Astrocyte (in vitro differentiated cells and primary cell): ENCODE results near the gene DVL3. TPM values are rescaled to one million over a fixed set of nuclear protein-coding genes. Genes with fewer than 3 reads are reported as not detected.
A peak's percentile ranks its signal among the peaks of the same experiment; 100 is the strongest.

Experiments
- DNase-seq: peaks from one replicate; pipeline ENCODE4 v3.0.0-alpha.2; 2010; ENCODE audit warnings: low read depth
- FAIRE-seq: peaks from 2 replicates; lab custom pipeline; 2011; peaks lifted over from hg19 to GRCh38; lab: Jason Lieb, UNC
- H2AFZ ChIP-seq: 2 replicates; pipeline ENCODE4 v1.6.0; 2012; ENCODE audit warnings: low read depth, low read length, inconsistent platforms
- H3K27ac ChIP-seq: 2 replicates; pipeline ENCODE4 v1.5.1; 2011; ENCODE audit warnings: low read depth, low read length, inconsistent platforms
- H3K27me3 ChIP-seq: 2 replicates; pipeline ENCODE4 v1.6.0; 2011; ENCODE audit warnings: low read length, inconsistent platforms; ENCODE audit not compliant: insufficient read depth
- H3K36me3 ChIP-seq: 2 replicates; pipeline ENCODE4 v1.5.1; 2011; ENCODE audit warnings: low read length, inconsistent platforms; ENCODE audit not compliant: insufficient read depth
- H3K4me1 ChIP-seq: 2 replicates; pipeline ENCODE4 v1.5.1; 2011; ENCODE audit warnings: low read length, inconsistent platforms; ENCODE audit not compliant: insufficient read depth
- H3K4me2 ChIP-seq: 2 replicates; pipeline ENCODE4 v1.6.0; 2012; ENCODE audit warnings: low read length, inconsistent platforms
- H3K4me3 ChIP-seq: 2 replicates; pipeline ENCODE4 v1.5.1; 2011; ENCODE audit warnings: low read depth, mild to moderate bottlenecking, low read length, inconsistent platforms; ENCODE audit not compliant: insufficient read depth
- H3K79me2 ChIP-seq: 2 replicates; pipeline ENCODE4 v1.6.0; 2012; ENCODE audit warnings: mild to moderate bottlenecking, low read length, inconsistent platforms; ENCODE audit not compliant: insufficient read depth
- H3K9ac ChIP-seq: 2 replicates; pipeline ENCODE4 v1.6.0; 2012; ENCODE audit warnings: mild to moderate bottlenecking, low read length, inconsistent platforms
- H3K9me3 ChIP-seq: 2 replicates; pipeline ENCODE4 v1.5.1; 2012; ENCODE audit warnings: low read depth, mild to moderate bottlenecking, low read length, inconsistent platforms; ENCODE audit not compliant: insufficient read depth
- H4K20me1 ChIP-seq: 2 replicates; pipeline ENCODE4 v1.6.0; 2012; ENCODE audit warnings: low read length, inconsistent platforms; ENCODE audit not compliant: insufficient read depth
- H3K27ac Mint-ChIP-seq: one replicate; pipeline ENCODE4 v1.8.0; 2021; ENCODE audit warnings: mild to moderate bottlenecking, mixed read lengths; ENCODE audit not compliant: unreplicated experiment
- H3K27me3 Mint-ChIP-seq: one replicate; pipeline ENCODE4 v1.8.0; 2021; ENCODE audit warnings: low read depth, mixed read lengths; ENCODE audit not compliant: unreplicated experiment
- H3K36me3 Mint-ChIP-seq: one replicate; pipeline ENCODE4 v1.8.0; 2021; ENCODE audit warnings: low read depth, mixed read lengths; ENCODE audit not compliant: unreplicated experiment
- H3K4me1 Mint-ChIP-seq: one replicate; pipeline ENCODE4 v1.8.0; 2021; ENCODE audit warnings: low read depth, mixed read lengths; ENCODE audit not compliant: unreplicated experiment
- H3K4me3 Mint-ChIP-seq: one replicate; pipeline ENCODE4 v1.8.0; 2021; ENCODE audit warnings: mild to moderate bottlenecking, moderate library complexity, mixed read lengths; ENCODE audit not compliant: unreplicated experiment
- H3K9me3 Mint-ChIP-seq: one replicate; pipeline ENCODE4 v1.8.0; 2021; ENCODE audit warnings: mild to moderate bottlenecking, mixed read lengths; ENCODE audit not compliant: unreplicated experiment
- CTCF ChIP-seq: IDR thresholded peaks from 2 replicates; pipeline ENCODE4 v1.5.1; 2011; ENCODE audit warnings: low read depth, mild to moderate bottlenecking, inconsistent platforms, low read length, moderate library complexity; ENCODE audit not compliant: insufficient read depth
- EZH2 ChIP-seq: IDR thresholded peaks from 2 replicates; pipeline ENCODE4 v1.6.1; 2012; ENCODE audit warnings: mild to moderate bottlenecking, low read length, inconsistent platforms; ENCODE audit not compliant: insufficient read depth
- total RNA-seq: library from RNA; stranded (reverse); gene quantifications from 2 replicates; pipeline ENCODE4 v1.2.1, GENCODE V29; 2021

Gene DVL3
- total RNA-seq, 1 donor from 2014 or later, result 110 TPM

GRCh38 chr3:184186184-184186901 lies 31.2 kb downstream of the DVL3 start, which contains the start of gene ABCF3:
Gene ABCF3 (plus strand): TSS chr3:184186199. CDS start chr3:184186208, 9 bp downstream.
- Histone ChIP-seq H3K79me2 (peaks cover 60% of the 10 kb centered on the region), H4K20me1 (peaks cover 73% of the 10 kb centered on the region), H3K9me3 (no peaks in the 10 kb centered on the region), H3K27me3 (no peaks in the 10 kb centered on the region), H3K9ac (peak within 1 kb of the TSS; percentile 99), H3K36me3 (peaks cover 47% of the 10 kb centered on the region), H3K27ac (peak within 1 kb of the TSS; percentile 81), H2AFZ (peak within 1 kb of the TSS; percentile 77), H3K4me2 (peak within 1 kb of the TSS; percentile 97), H3K4me3 (peak within 1 kb of the TSS; percentile 100), H3K4me1 (peaks cover 18% of the 10 kb centered on the region)
- FAIRE-seq (no peak), DNase-seq (peak; percentile 40)
- TF ChIP-seq EZH2 (no peak), CTCF (no peak)
- Mint-ChIP-seq H3K36me3 (peaks cover 29% of the 10 kb centered on the region), H3K9me3 (no peaks in the 10 kb centered on the region), H3K27ac (peak within 1 kb of the TSS; percentile 97), H3K27me3 (no peaks in the 10 kb centered on the region), H3K4me3 (peak within 1 kb of the TSS; percentile 98), H3K4me1 (peaks cover 13% of the 10 kb centered on the region)

GRCh38 chr3:184186902-184187207 lies 31.7 kb downstream of the DVL3 start:
- Histone ChIP-seq H3K27ac (peak overlapping the region; percentile 81), H3K4me3 (peak overlapping the region; percentile 100), H3K4me1 (peaks cover 18% of the 10 kb centered on the region), H3K4me2 (peak overlapping the region; percentile 97), H4K20me1 (peaks cover 67% of the 10 kb centered on the region), H3K36me3 (peaks cover 44% of the 10 kb centered on the region), H2AFZ (no peak overlapping the region), H3K27me3 (no peaks in the 10 kb centered on the region), H3K9me3 (no peaks in the 10 kb centered on the region), H3K79me2 (peaks cover 55% of the 10 kb centered on the region), H3K9ac (peak overlapping the region; percentile 99)
- peaks cover 26% of the 10 kb centered on the region for H3K36me3 Mint-ChIP-seq
- H3K4me3 Mint-ChIP-seq, result peak overlapping the region; percentile 98
- H3K9me3 Mint-ChIP-seq, result no peaks in the 10 kb centered on the region
- H3K27ac Mint-ChIP-seq, result peak overlapping the region; percentile 97
- FAIRE-seq (no peak), DNase-seq (no peak)
- no peak for TF ChIP-seq EZH2
- no peak for TF ChIP-seq CTCF
- H3K27me3 Mint-ChIP-seq, result no peaks in the 10 kb centered on the region
- peaks cover 13% of the 10 kb centered on the region for H3K4me1 Mint-ChIP-seq

- Histone ChIP-seq H3K27me3 (no peaks in the 10 kb centered on the region), H3K9me3 (no peaks in the 10 kb centered on the region), H3K79me2 (peaks cover 45% of the 10 kb centered on the region), H3K27ac (no peak overlapping the region), H3K36me3 (peaks cover 44% of the 10 kb centered on the region), H3K4me2 (peak overlapping the region; percentile 97), H4K20me1 (peaks cover 61% of the 10 kb centered on the region), H3K4me1 (peaks cover 18% of the 10 kb centered on the region), H3K9ac (no peak overlapping the region), H3K4me3 (no peak overlapping the region), H2AFZ (no peak overlapping the region)
- H3K4me3 Mint-ChIP-seq, result peak overlapping the region; percentile 98
- peaks cover 29% of the 10 kb centered on the region for H3K36me3 Mint-ChIP-seq
- H3K27me3 Mint-ChIP-seq, result no peaks in the 10 kb centered on the region
- no peaks in the 10 kb centered on the region for H3K9me3 Mint-ChIP-seq
- TF ChIP-seq EZH2, result no peak
- no peak for TF ChIP-seq CTCF
- H3K27ac Mint-ChIP-seq, result peak overlapping the region; percentile 72
- DNase-seq (no peak), FAIRE-seq (no peak)
- peaks cover 13% of the 10 kb centered on the region for H3K4me1 Mint-ChIP-seq
These were observed 32.9 kb downstream of the DVL3 start for GRCh38 chr3:184188080-184188479.
